ENCODE data around the gene ABCF2.

ABCF2 gene

DNA sequence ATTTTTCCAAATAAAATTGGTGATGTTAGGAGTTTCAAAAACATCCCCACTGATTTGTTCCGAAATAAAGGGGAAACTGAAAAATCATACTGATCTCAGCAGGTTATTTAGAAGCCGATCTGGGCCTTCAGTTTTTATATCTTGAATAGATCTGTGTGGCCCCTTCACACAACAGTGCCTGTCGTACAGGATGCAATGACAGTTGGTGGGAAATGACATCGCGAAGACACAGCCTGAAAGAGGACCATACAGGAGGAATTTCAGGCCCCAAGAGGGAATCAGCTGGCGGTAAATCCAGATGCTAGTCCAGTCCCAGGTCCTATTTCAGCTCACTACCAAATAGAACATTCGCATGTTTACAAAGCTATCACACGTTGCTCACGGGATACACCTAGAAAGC, 19.7 kb downstream of the ABCF2 start:
- H3K79me1 ChIP-seq (replicated peaks; ENCODE audit: low read length, poor library complexity, severe bottlenecking) = no peaks in the 10 kb centered on the region
- H3K23ac ChIP-seq (ENCODE audit: low read length in 2 of 2) = no peak overlapping the region
- 83% methylated on average over 9 of the region's 9 CpGs for WGBS
- H3K18ac ChIP-seq (ENCODE audit: low read depth in 1 of 2, low read length in 2 of 2) = no peak overlapping the region
- no peak overlapping the region for H3K4ac ChIP-seq (ENCODE audit: low read depth in 1 of 2, low read length in 2 of 2)
- peaks cover 37 to 64% of the 10 kb centered on the region in 2 experiments for H3K27me3 ChIP-seq (ENCODE audit: control insufficient read depth in 1 of 2, insufficient read depth in 1 of 2, low read length in 2 of 2)
- H3K27ac ChIP-seq (ENCODE audit: low read length, poor library complexity, severe bottlenecking) = no peak overlapping the region
- H3K4me3 ChIP-seq (ENCODE audit: insufficient read depth in 1 of 2, low read depth in 1 of 2, low read length in 2 of 2) = no peak overlapping the region
- H4K91ac ChIP-seq (ENCODE audit: low read length) = no peak overlapping the region
- H2BK12ac ChIP-seq (ENCODE audit: low read length in 2 of 2) = no peak overlapping the region
- H4K8ac ChIP-seq (ENCODE audit: low read length) = no peak overlapping the region
- no peak overlapping the region for H2BK5ac ChIP-seq (ENCODE audit: low read depth, low read length, poor library complexity, severe bottlenecking)
- no peak overlapping the region for H3K4me2 ChIP-seq (ENCODE audit: low read length, poor library complexity, severe bottlenecking)
- H2AK5ac ChIP-seq (ENCODE audit: low read length, severe bottlenecking) = no peak overlapping the region
- no peak overlapping the region for H3K14ac ChIP-seq (ENCODE audit: low read length in 2 of 2)
- no peak overlapping the region for H2AFZ ChIP-seq (ENCODE audit: low read depth, low read length)
- peaks cover under 1 to 5% of the 10 kb centered on the region in 2 experiments for H3K36me3 ChIP-seq (ENCODE audit: control insufficient read depth in 1 of 2, insufficient read depth in 2 of 2, low read depth in 1 of 2, low read length in 2 of 2)
- no peak overlapping the region for H2BK15ac ChIP-seq (ENCODE audit: low read depth, poor library complexity, severe bottlenecking)
- H3K9me3 ChIP-seq (ENCODE audit: control insufficient read depth, low read length) = no peaks in the 10 kb centered on the region
- no peak for DNase-seq
- H2BK120ac ChIP-seq (ENCODE audit: low read depth, low read length) = no peak overlapping the region
- no peak overlapping the region for H3K9ac ChIP-seq (ENCODE audit: low read length)
- no peaks in the 10 kb centered on the region for H3K4me1 ChIP-seq (ENCODE audit: control insufficient read depth, insufficient read depth, low read depth, low read length)

DNA sequence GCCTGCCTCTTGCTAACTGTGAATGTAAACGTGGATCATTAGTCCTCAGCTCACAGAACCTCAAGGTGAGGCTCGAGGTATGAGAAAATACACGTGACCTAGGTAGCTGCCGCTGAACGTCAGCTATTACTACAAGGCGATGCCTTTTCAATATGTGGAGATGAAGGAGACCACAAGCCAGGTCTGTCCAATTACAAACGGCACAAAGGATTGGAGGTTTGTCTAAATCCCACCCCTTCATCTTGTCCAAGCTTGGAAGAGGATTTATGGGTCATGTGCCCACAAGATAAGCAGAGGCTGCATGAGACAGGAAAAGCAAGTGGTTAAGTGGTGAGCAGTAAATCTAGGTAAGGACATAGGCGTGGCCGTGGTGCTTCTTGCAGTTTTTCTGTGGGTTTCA, 20.1 kb downstream of the ABCF2 start:
- Histone ChIP-seq H3K27me3 (ENCODE audit: control insufficient read depth in 1 of 2, insufficient read depth in 1 of 2, low read length in 2 of 2) (peaks cover 40 to 68% of the 10 kb centered on the region in 2 experiments), H2BK15ac (ENCODE audit: low read depth, poor library complexity, severe bottlenecking) (no peak overlapping the region), H3K23ac (ENCODE audit: low read length in 2 of 2) (no peak overlapping the region), H3K36me3 (ENCODE audit: control insufficient read depth in 1 of 2, insufficient read depth in 2 of 2, low read depth in 1 of 2, low read length in 2 of 2) (peaks cover 0 to 1% of the 10 kb centered on the region in 2 experiments), H3K14ac (ENCODE audit: low read length in 2 of 2) (no peak overlapping the region), H3K9me3 (ENCODE audit: control insufficient read depth, low read length) (no peaks in the 10 kb centered on the region), H2BK120ac (ENCODE audit: low read depth, low read length) (no peak overlapping the region), H2BK5ac (ENCODE audit: low read depth, low read length, poor library complexity, severe bottlenecking) (no peak overlapping the region), H4K8ac (ENCODE audit: low read length) (no peak overlapping the region), H3K4me2 (ENCODE audit: low read length, poor library complexity, severe bottlenecking) (no peak overlapping the region), H3K4ac (ENCODE audit: low read depth in 1 of 2, low read length in 2 of 2) (no peak overlapping the region), H2AK5ac (ENCODE audit: low read length, severe bottlenecking) (no peak overlapping the region), H3K4me3 (ENCODE audit: insufficient read depth in 1 of 2, low read depth in 1 of 2, low read length in 2 of 2) (no peak overlapping the region), H3K79me1 (replicated peaks; ENCODE audit: low read length, poor library complexity, severe bottlenecking) (no peaks in the 10 kb centered on the region), H2BK12ac (ENCODE audit: low read length in 2 of 2) (no peak overlapping the region), H3K18ac (ENCODE audit: low read depth in 1 of 2, low read length in 2 of 2) (no peak overlapping the region), H4K91ac (ENCODE audit: low read length) (no peak overlapping the region), H3K9ac (ENCODE audit: low read length) (no peak overlapping the region), H3K27ac (ENCODE audit: low read length, poor library complexity, severe bottlenecking) (no peak overlapping the region), H2AFZ (ENCODE audit: low read depth, low read length) (no peak overlapping the region), H3K4me1 (ENCODE audit: control insufficient read depth, insufficient read depth, low read depth, low read length) (no peaks in the 10 kb centered on the region)
- 68% methylated on average over 9 of the region's 9 CpGs for WGBS
- no peak for DNase-seq

DNA sequence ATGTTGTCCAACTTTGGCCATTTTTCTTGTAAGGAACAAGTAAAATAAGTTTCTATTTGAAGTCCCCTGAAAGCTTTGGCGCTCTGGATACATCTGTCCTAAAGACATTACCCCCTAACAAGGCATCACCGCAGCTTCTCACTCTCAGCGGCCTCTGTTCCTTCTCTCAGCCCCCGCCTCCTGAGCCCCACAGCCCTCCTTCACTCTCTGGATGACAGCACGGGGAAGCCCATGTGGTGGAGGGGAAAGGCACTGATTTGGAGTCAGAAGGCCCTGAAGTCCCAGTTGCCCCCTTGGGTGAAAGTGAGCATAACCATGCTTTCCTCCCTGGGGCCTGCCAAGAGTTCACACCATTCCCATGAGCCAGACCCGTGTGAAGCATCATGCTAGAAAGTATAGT, 21.3 kb downstream of the ABCF2 start:
- no peak overlapping the region for H3K4me3 ChIP-seq (ENCODE audit: insufficient read depth in 1 of 2, low read depth in 1 of 2, low read length in 2 of 2)
- H3K27ac ChIP-seq (ENCODE audit: low read length, poor library complexity, severe bottlenecking) = no peak overlapping the region
- H3K23ac ChIP-seq (ENCODE audit: low read length in 2 of 2) = no peak overlapping the region
- no peak overlapping the region for H2AK5ac ChIP-seq (ENCODE audit: low read length, severe bottlenecking)
- H3K27me3 ChIP-seq (ENCODE audit: control insufficient read depth in 1 of 2, insufficient read depth in 1 of 2, low read length in 2 of 2) = peaks cover 52 to 77% of the 10 kb centered on the region in 2 experiments
- no peak overlapping the region for H2BK120ac ChIP-seq (ENCODE audit: low read depth, low read length)
- H2BK15ac ChIP-seq (ENCODE audit: low read depth, poor library complexity, severe bottlenecking) = no peak overlapping the region
- H3K4ac ChIP-seq (ENCODE audit: low read depth in 1 of 2, low read length in 2 of 2) = no peak overlapping the region
- no peak overlapping the region for H2AFZ ChIP-seq (ENCODE audit: low read depth, low read length)
- no peak overlapping the region for H4K8ac ChIP-seq (ENCODE audit: low read length)
- no peak overlapping the region for H2BK12ac ChIP-seq (ENCODE audit: low read length in 2 of 2)
- no peak overlapping the region for H3K18ac ChIP-seq (ENCODE audit: low read depth in 1 of 2, low read length in 2 of 2)
- H4K91ac ChIP-seq (ENCODE audit: low read length) = no peak overlapping the region
- H3K9ac ChIP-seq (ENCODE audit: low read length) = no peak overlapping the region
- H3K14ac ChIP-seq (ENCODE audit: low read length in 2 of 2) = no peak overlapping the region
- H3K79me1 ChIP-seq (replicated peaks; ENCODE audit: low read length, poor library complexity, severe bottlenecking) = no peaks in the 10 kb centered on the region
- H3K9me3 ChIP-seq (ENCODE audit: control insufficient read depth, low read length) = no peaks in the 10 kb centered on the region
- H3K4me1 ChIP-seq (ENCODE audit: control insufficient read depth, insufficient read depth, low read depth, low read length) = no peaks in the 10 kb centered on the region
- DNase-seq = no peak
- WGBS = 68% methylated on average over 6 of the region's 6 CpGs
- no peak overlapping the region for H2BK5ac ChIP-seq (ENCODE audit: low read depth, low read length, poor library complexity, severe bottlenecking)
- H3K36me3 ChIP-seq (ENCODE audit: control insufficient read depth in 1 of 2, insufficient read depth in 2 of 2, low read depth in 1 of 2, low read length in 2 of 2) = no peaks in the 10 kb centered on the region
- H3K4me2 ChIP-seq (ENCODE audit: low read length, poor library complexity, severe bottlenecking) = no peak overlapping the region

DNA sequence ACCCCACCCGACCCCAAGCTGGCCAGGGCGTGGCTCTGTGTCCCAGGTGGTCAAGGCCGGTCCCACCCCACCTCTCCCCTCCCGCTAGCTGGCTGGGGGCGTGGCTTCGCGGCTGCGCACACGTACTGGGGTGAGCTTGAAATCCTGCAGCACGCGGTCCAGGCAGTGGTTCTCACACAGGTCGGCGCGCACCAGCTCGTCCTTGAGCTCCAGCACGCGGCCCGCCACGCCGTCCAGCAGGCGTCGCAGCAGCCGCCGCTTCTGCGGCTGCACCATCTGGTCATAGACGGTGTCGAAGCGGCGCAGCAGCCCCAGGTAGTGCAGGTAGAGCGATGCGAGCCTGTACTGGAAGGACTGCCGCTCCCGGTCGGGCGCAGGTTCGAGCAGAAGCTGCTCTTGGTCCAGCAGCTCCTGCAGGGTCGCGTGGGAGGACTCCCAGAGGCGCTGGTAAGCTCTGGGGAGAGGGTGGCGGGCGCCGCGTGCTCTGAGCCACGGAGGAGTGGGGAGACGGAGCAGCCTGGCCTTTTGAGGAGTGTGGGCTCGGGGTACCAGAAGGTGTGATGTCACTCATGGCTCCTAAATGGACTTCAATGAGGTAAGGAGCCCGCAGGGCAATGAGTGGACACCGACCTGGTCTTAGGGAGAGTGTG, 22.5 kb downstream of the ABCF2 start:
- Histone ChIP-seq H4K8ac (ENCODE audit: low read length) (no peak overlapping the region), H3K14ac (ENCODE audit: low read length in 2 of 2) (no peak overlapping the region), H3K9ac (ENCODE audit: low read length) (no peak overlapping the region), H3K4me2 (ENCODE audit: low read length, poor library complexity, severe bottlenecking) (no peak overlapping the region), H2AFZ (ENCODE audit: low read depth, low read length) (no peak overlapping the region), H2BK15ac (ENCODE audit: low read depth, poor library complexity, severe bottlenecking) (no peak overlapping the region), H2BK120ac (ENCODE audit: low read depth, low read length) (no peak overlapping the region), H3K27ac (ENCODE audit: low read length, poor library complexity, severe bottlenecking) (no peak overlapping the region), H3K18ac (ENCODE audit: low read depth in 1 of 2, low read length in 2 of 2) (no peak overlapping the region), H3K23ac (ENCODE audit: low read length in 2 of 2) (no peak overlapping the region), H4K91ac (ENCODE audit: low read length) (no peak overlapping the region), H2AK5ac (ENCODE audit: low read length, severe bottlenecking) (no peak overlapping the region), H3K4me1 (ENCODE audit: control insufficient read depth, insufficient read depth, low read depth, low read length) (no peaks in the 10 kb centered on the region), H3K27me3 (ENCODE audit: control insufficient read depth in 1 of 2, insufficient read depth in 1 of 2, low read length in 2 of 2) (peaks cover 63 to 87% of the 10 kb centered on the region in 2 experiments), H2BK5ac (ENCODE audit: low read depth, low read length, poor library complexity, severe bottlenecking) (no peak overlapping the region), H3K4ac (ENCODE audit: low read depth in 1 of 2, low read length in 2 of 2) (no peak overlapping the region), H3K79me1 (replicated peaks; ENCODE audit: low read length, poor library complexity, severe bottlenecking) (no peaks in the 10 kb centered on the region), H2BK12ac (ENCODE audit: low read length in 2 of 2) (no peak overlapping the region), H3K4me3 (ENCODE audit: insufficient read depth in 1 of 2, low read depth in 1 of 2, low read length in 2 of 2) (no peak overlapping the region), H3K9me3 (ENCODE audit: control insufficient read depth, low read length) (no peaks in the 10 kb centered on the region), H3K36me3 (ENCODE audit: control insufficient read depth in 1 of 2, insufficient read depth in 2 of 2, low read depth in 1 of 2, low read length in 2 of 2) (no peaks in the 10 kb centered on the region)
- DNase-seq = no peak
- WGBS = 81% methylated on average over 48 of the region's 48 CpGs
